Cardiac fibroblast (primary cell): Measurements from ENCODE around the gene PPP1R27.

Experiments used
- DNase-seq, 2 donors: peaks; one replicate each; pipeline versions ENCODE4 v3.0.0 to v3.0.0-alpha.2; 2010; ENCODE audit warnings: low read depth in 2 of 2
- H3K4me3 ChIP-seq, 2 donors: replicated peaks in 1 of 2; 1 replicate in 1 of 2; 2 replicates in 1 of 2; pipeline ENCODE4 v1.5.1; 2011; ENCODE audit warnings: low read depth in 2 of 2, low read length in 2 of 2, mild to moderate bottlenecking in 2 of 2, moderate library complexity in 1 of 2
- TF ChIP-seq, protein P1 (sequence below): IDR thresholded peaks from one replicate; pipeline ENCODE4 v1.5.1; 2011; ENCODE audit warnings: low read depth, mild to moderate bottlenecking, low read length, inconsistent platforms

PPP1R27 gene

GRCh38 chr17:81870131-81870980, 35.5 kb upstream of the PPP1R27 start:
- H3K4me3 ChIP-seq: peak overlapping the region; percentile 78 to 84
- peak; percentile 56 to 65 for DNase-seq
- TF ChIP-seq, protein P1, sequence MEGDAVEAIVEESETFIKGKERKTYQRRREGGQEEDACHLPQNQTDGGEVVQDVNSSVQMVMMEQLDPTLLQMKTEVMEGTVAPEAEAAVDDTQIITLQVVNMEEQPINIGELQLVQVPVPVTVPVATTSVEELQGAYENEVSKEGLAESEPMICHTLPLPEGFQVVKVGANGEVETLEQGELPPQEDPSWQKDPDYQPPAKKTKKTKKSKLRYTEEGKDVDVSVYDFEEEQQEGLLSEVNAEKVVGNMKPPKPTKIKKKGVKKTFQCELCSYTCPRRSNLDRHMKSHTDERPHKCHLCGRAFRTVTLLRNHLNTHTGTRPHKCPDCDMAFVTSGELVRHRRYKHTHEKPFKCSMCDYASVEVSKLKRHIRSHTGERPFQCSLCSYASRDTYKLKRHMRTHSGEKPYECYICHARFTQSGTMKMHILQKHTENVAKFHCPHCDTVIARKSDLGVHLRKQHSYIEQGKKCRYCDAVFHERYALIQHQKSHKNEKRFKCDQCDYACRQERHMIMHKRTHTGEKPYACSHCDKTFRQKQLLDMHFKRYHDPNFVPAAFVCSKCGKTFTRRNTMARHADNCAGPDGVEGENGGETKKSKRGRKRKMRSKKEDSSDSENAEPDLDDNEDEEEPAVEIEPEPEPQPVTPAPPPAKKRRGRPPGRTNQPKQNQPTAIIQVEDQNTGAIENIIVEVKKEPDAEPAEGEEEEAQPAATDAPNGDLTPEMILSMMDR: no peak

GRCh38 chr17:81869221-81870130, 34.6 kb upstream of the PPP1R27 start:
- TF ChIP-seq, protein P1: peak; percentile 68
- DNase-seq: peak; percentile 47 to 55
- peak overlapping the region; percentile 78 to 84 for H3K4me3 ChIP-seq

DNA sequence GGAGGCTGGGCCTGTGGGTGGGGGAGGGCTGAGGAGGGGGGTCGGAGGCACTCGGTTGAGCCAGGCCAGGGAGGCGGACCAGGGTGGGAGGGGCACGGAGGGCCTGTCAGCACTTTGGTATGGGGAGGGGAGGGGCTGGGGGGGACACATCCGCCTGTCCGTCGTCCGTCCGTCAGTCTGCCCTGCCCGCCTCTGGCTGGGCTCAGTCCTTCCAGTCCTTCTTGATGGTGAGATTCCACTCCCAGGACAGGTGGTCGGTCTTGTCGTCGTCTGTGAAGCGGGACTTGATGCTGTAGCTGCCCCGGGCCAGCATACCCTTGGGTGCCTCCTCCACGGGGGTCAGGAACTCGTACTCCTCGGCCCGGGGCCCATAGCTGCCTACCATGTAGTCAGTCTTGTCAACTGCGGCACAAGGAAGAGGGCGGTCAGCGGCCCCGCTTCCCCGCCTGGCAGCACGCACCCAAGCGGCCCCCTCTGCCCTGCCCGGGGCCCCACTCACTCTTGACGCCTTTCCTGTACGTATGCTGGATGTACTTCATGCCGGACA, 33.9 kb upstream of the PPP1R27 start:
- TF ChIP-seq, protein P1: no peak
- DNase-seq: peak; percentile 87 to 91
- H3K4me3 ChIP-seq: peak overlapping the region; percentile 5 to 84

- DNase-seq: no peak
- H3K4me3 ChIP-seq: no peak overlapping the region
- TF ChIP-seq, protein P1: no peak
Observed at GRCh38 chr17:81867991-81868673, 33.3 kb upstream of the PPP1R27 start.

- TF ChIP-seq, protein P1: no peak
- no peak overlapping the region for H3K4me3 ChIP-seq
- DNase-seq: peak; percentile 62 to 79
Observed at GRCh38 chr17:81867170-81867990, 32.5 kb upstream of the PPP1R27 start.
